ENCODE measurements around the gene THAP12.

The THAP12 gene

DNA sequence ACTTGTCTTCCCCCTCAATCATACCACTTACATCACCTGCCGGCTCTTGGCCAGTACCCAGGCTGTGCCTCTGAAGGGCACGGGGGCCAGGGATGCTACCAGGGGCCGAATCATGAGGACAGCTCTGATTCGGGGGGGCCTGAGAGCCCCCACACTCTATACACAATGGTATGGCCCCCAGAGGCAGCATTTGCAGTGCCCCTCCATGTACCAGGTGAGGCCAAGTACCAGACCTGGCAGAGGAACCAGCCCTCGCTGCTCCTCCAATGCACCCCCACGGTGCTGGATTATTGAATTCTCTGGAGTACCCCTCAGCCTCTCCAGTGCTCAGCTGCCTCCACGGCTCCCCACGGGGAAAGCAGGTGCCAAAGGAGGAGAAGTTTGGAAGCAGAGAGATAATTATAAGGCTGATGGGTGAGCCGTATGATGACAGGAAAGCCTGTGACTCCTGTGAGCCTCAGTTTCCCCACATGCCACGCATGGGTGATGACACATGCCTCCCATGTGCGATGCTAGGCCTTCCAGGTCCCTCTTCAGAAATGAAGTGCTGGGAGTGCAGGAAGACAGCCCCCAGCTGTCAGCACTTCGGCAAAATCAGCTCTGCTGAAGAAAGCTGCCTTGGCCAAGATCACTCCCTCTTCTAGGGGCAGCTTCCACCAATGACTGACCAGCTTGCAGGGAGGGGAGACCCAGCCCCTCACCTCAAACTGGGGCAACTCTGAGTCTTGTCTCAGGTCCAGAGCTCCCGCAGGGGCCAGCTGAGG lies 69.9 kb downstream of the THAP12 start:
- Histone ChIP-seq H3K9ac (ENCODE audit: low read depth, low read length, poor library complexity, severe bottlenecking) (no peak overlapping the region), H2AFZ (ENCODE audit: low read length) (no peak overlapping the region), H3K9me3 (ENCODE audit: insufficient read depth, low read depth, low read length) (no peaks in the 10 kb centered on the region), H4K20me1 (ENCODE audit: insufficient read depth, low read length, poor library complexity, severe bottlenecking) (no peaks in the 10 kb centered on the region), H3K4me3 (ENCODE audit: low read length, poor library complexity, severe bottlenecking) (no peak overlapping the region), H3K9me2 (replicated peaks; ENCODE audit: low read depth, low read length) (no peaks in the 10 kb centered on the region), H3K4me1 (ENCODE audit: insufficient read depth, low read length, poor library complexity, severe bottlenecking) (peaks cover 15% of the 10 kb centered on the region), H3K4me2 (ENCODE audit: low read depth, low read length, poor library complexity, severe bottlenecking) (no peak overlapping the region), H3K79me2 (ENCODE audit: insufficient read depth, low read length) (no peaks in the 10 kb centered on the region), H3F3A (ENCODE audit: low read depth) (no peaks in the 10 kb centered on the region), H3K27me3 (ENCODE audit: insufficient read depth, low read length, poor library complexity, severe bottlenecking) (no peaks in the 10 kb centered on the region), H3K36me3 (ENCODE audit: insufficient read depth, low read length) (no peaks in the 10 kb centered on the region)
- TF ChIP-seq EZH2phosphoT487 (IDR thresholded peaks at IDR 0.05; ENCODE audit: borderline replicate concordance), result no peak
- no peak for TF ChIP-seq CTCF (conservative IDR thresholded peaks at IDR 0.05; ENCODE audit: low read length)

GRCh38 chr11:76307978-76308747 lies 72.8 kb downstream of the THAP12 start:
- H3K36me3 ChIP-seq (ENCODE audit: insufficient read depth, low read length), result no peaks in the 10 kb centered on the region
- H2AFZ ChIP-seq (ENCODE audit: low read length), result no peak overlapping the region
- TF ChIP-seq CTCF (conservative IDR thresholded peaks at IDR 0.05; ENCODE audit: low read length) (no peak), EZH2phosphoT487 (IDR thresholded peaks at IDR 0.05; ENCODE audit: borderline replicate concordance) (no peak)
- no peak overlapping the region for H3K4me3 ChIP-seq (ENCODE audit: low read length, poor library complexity, severe bottlenecking)
- no peaks in the 10 kb centered on the region for H3K27me3 ChIP-seq (ENCODE audit: insufficient read depth, low read length, poor library complexity, severe bottlenecking)
- H3K9ac ChIP-seq (ENCODE audit: low read depth, low read length, poor library complexity, severe bottlenecking), result no peak overlapping the region
- peaks cover 9% of the 10 kb centered on the region for H3K4me1 ChIP-seq (ENCODE audit: insufficient read depth, low read length, poor library complexity, severe bottlenecking)
- no peaks in the 10 kb centered on the region for H3K79me2 ChIP-seq (ENCODE audit: insufficient read depth, low read length)
- H4K20me1 ChIP-seq (ENCODE audit: insufficient read depth, low read length, poor library complexity, severe bottlenecking), result no peaks in the 10 kb centered on the region
- H3K4me2 ChIP-seq (ENCODE audit: low read depth, low read length, poor library complexity, severe bottlenecking), result no peak overlapping the region
- H3F3A ChIP-seq (ENCODE audit: low read depth), result no peaks in the 10 kb centered on the region
- H3K9me2 ChIP-seq (replicated peaks; ENCODE audit: low read depth, low read length), result no peaks in the 10 kb centered on the region
- H3K9me3 ChIP-seq (ENCODE audit: insufficient read depth, low read depth, low read length), result no peaks in the 10 kb centered on the region

GRCh38 chr11:76307396-76307795 lies 73.5 kb downstream of the THAP12 start:
- no peak overlapping the region for H3K4me2 ChIP-seq (ENCODE audit: low read depth, low read length, poor library complexity, severe bottlenecking)
- no peaks in the 10 kb centered on the region for H3K9me3 ChIP-seq (ENCODE audit: insufficient read depth, low read depth, low read length)
- H2AFZ ChIP-seq (ENCODE audit: low read length), result no peak overlapping the region
- no peaks in the 10 kb centered on the region for H3F3A ChIP-seq (ENCODE audit: low read depth)
- no peaks in the 10 kb centered on the region for H3K9me2 ChIP-seq (replicated peaks; ENCODE audit: low read depth, low read length)
- TF ChIP-seq CTCF (conservative IDR thresholded peaks at IDR 0.05; ENCODE audit: low read length), result no peak
- TF ChIP-seq EZH2phosphoT487 (IDR thresholded peaks at IDR 0.05; ENCODE audit: borderline replicate concordance), result no peak
- H3K36me3 ChIP-seq (ENCODE audit: insufficient read depth, low read length), result no peaks in the 10 kb centered on the region
- H3K9ac ChIP-seq (ENCODE audit: low read depth, low read length, poor library complexity, severe bottlenecking), result no peak overlapping the region
- peaks cover 9% of the 10 kb centered on the region for H3K4me1 ChIP-seq (ENCODE audit: insufficient read depth, low read length, poor library complexity, severe bottlenecking)
- H3K27me3 ChIP-seq (ENCODE audit: insufficient read depth, low read length, poor library complexity, severe bottlenecking), result no peaks in the 10 kb centered on the region
- H3K4me3 ChIP-seq (ENCODE audit: low read length, poor library complexity, severe bottlenecking), result no peak overlapping the region
- H3K79me2 ChIP-seq (ENCODE audit: insufficient read depth, low read length), result no peaks in the 10 kb centered on the region
- no peaks in the 10 kb centered on the region for H4K20me1 ChIP-seq (ENCODE audit: insufficient read depth, low read length, poor library complexity, severe bottlenecking)
